Fibroblast of upper back skin (primary cell): ENCODE data around the gene PRKG2.

Experiments used
- DNase-seq: peaks from one replicate; pipeline ENCODE4 v3.0.0-alpha.2; 2013

PRKG2 gene

GRCh38 chr4:81085979-81086378, 129.0 kb downstream of the PRKG2 start:
- DNase-seq: no peak

GRCh38 chr4:81085291-81085690, 129.7 kb downstream of the PRKG2 start:
- DNase-seq: no peak

GRCh38 chr4:81084634-81085033, 130.4 kb downstream of the PRKG2 start:
- DNase-seq: peak; percentile 3

GRCh38 chr4:81084029-81084428, 131.0 kb downstream of the PRKG2 start:
- peak; percentile 48 for DNase-seq

GRCh38 chr4:81081156-81081555, 133.9 kb downstream of the PRKG2 start:
- no peak for DNase-seq

GRCh38 chr4:81071013-81071412, 144.0 kb downstream of the PRKG2 start:
- DNase-seq: no peak

- DNase-seq: peak; percentile 84
Observed at GRCh38 chr4:81069706-81070331, 145.2 kb downstream of the PRKG2 start.

GRCh38 chr4:81065446-81065845, 149.6 kb downstream of the PRKG2 start:
- DNase-seq: no peak

- DNase-seq: no peak
Observed at GRCh38 chr4:81062001-81062400, 153.0 kb downstream of the PRKG2 start.

GRCh38 chr4:81061344-81061730, 153.7 kb downstream of the PRKG2 start:
- no peak for DNase-seq

GRCh38 chr4:81060587-81061343, 154.3 kb downstream of the PRKG2 start:
- no peak for DNase-seq

GRCh38 chr4:81058621-81059020, 156.4 kb downstream of the PRKG2 start:
- no peak for DNase-seq

- peak; percentile 79 for DNase-seq
Observed at GRCh38 chr4:81052119-81053068, 162.6 kb downstream of the PRKG2 start.

- no peak for DNase-seq
Observed at GRCh38 chr4:81049907-81050306, 165.1 kb downstream of the PRKG2 start.

GRCh38 chr4:81049330-81049729, 165.7 kb downstream of the PRKG2 start:
- no peak for DNase-seq

GRCh38 chr4:81042578-81043365, 172.2 kb downstream of the PRKG2 start:
- no peak for DNase-seq

GRCh38 chr4:81040012-81040659, 174.9 kb downstream of the PRKG2 start:
- peak; percentile 41 for DNase-seq

- DNase-seq: no peak
Observed at GRCh38 chr4:81039351-81039972, 175.6 kb downstream of the PRKG2 start.

- no peak for DNase-seq
Observed at GRCh38 chr4:81038636-81039350, 176.2 kb downstream of the PRKG2 start.
